Measurements from ENCODE around the gene VAV2.
"Not testable (repeated sequence)": the region's sequence is repeated elsewhere in the genome, so short reads cannot be mapped to it uniquely, and the experiment has no call there.

Gene VAV2

GRCh38 chr9:133904346-133905090 lies 87.6 kb downstream of the VAV2 start:
- no peak for DNase-seq (ENCODE audit: extremely low spot score, insufficient read length, low read depth)
- FAIRE-seq = no peak

- no peak for FAIRE-seq
- no peak for DNase-seq (ENCODE audit: extremely low spot score, insufficient read length, low read depth)
Measured at GRCh38 chr9:133901184-133901835, 90.8 kb downstream of the VAV2 start.

DNA sequence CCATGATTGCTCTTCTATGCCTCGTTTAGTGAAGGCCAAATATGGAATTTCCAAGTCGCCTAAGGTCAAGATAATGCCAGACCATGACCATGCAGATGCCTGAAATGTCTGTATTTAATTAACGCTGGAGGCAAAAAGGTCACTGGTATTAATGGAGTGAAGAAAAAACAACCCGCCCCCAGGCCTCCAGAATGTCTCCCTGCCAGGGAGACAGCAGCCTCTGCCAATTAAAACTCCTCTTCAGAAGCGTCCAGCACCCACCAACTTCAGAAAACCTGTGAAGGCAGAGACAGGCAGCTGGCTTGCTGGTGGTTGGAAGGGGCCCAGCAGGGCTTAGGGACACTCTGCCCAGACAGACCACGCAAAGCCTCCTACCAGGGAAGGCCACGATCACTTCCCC lies 94.4 kb downstream of the VAV2 start:
- no peak for DNase-seq (ENCODE audit: extremely low spot score, insufficient read length, low read depth)

GRCh38 chr9:133896007-133896406 lies 96.1 kb downstream of the VAV2 start:
- not testable (repeated sequence) for FAIRE-seq

More for the DNA sequence above, 94.4 kb downstream of the VAV2 start:
- FAIRE-seq = no peak

GRCh38 chr9:133895335-133895734 lies 96.8 kb downstream of the VAV2 start:
- FAIRE-seq (no peak), DNase-seq (ENCODE audit: extremely low spot score, insufficient read length, low read depth) (no peak)

More at GRCh38 chr9:133896007-133896406, 96.1 kb downstream of the VAV2 start:
- not testable (repeated sequence) for DNase-seq (ENCODE audit: extremely low spot score, insufficient read length, low read depth)

DNA sequence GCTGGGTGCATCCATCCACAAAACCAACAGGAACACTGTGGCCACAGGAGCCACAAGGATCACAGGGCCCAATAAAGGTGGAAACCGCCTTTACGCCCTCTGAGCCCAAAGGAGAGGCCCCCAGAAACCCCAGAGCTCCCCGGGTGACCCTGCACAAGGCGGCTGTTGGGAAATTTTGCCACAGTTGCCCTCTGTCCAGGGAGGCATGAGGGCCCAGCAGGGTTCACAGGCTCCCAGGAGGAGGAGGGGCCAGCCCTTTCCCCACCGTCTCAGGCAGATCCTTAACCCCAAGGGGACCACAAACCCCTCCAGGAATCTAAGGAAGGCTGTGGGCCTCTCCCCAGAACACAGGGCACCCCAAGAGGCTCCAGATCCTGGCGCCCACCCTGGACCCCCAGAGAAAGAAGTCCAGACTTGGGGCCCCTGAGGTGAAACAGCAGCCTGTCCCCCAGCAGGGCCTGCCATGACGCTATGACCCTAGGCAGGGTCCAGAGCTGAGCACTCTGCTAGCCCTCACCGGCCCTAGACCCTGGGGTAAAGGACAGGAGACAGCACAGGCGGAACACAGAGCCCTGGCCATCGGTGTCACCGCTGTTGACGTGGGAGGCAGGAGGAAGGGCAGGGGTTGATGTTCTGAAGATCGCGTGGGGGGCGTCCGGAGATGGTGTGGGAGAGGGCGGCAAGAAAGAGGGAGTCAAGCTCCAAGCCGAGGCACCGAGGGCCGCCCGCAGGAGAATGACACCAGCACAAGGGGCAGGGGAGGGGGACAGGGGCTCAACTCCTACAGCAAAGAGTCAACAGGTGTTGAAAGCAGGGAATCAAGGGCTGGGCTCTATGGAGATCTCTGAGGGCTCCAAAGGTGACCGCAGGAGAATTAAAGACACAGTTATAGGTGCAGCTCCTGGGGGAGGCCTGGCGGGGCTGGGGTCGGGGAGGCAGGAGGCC lies 97.5 kb downstream of the VAV2 start:
- FAIRE-seq = no peak
- DNase-seq (ENCODE audit: extremely low spot score, insufficient read length, low read depth) = no peak

GRCh38 chr9:133893191-133893994 lies 98.7 kb downstream of the VAV2 start:
- no peak for DNase-seq (ENCODE audit: extremely low spot score, insufficient read length, low read depth)
- no peak for FAIRE-seq

DNA sequence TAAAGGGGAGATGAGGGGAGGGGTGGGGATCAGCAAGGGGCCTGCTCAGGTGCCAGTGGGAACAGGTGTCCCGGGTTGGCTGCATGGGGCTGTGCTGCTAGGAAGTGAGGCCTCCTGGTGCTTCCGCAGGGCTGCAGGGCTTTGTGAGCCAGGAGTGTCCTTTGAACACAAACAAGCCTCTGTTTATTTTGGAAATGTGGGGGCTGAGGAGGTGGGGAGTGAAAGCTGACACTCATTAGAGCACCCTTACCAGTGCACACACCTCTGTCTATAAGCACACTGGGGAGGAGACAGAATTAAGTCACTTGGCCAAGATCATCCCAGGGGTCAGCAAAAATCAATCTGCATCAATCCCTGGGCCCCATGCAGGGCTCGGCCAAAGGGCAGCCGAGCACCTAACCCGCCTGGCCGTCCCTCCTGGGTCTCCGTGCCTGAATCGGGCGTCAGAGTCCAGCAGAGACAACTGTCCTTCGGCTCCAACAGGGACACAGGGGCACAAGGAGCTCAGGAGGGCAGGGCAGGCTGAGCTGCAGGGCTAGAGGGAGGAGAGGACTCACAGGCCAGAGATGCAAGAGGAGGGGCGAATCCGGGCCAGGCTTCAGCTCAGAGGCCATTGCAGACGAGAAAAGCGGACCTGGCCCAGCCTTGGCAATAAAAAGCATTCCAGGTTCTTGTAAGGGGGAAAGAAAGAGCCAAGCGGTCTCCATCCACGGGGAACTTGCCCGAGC lies 99.8 kb downstream of the VAV2 start:
- FAIRE-seq (no peak), DNase-seq (ENCODE audit: extremely low spot score, insufficient read length, low read depth) (no peak)

DNA sequence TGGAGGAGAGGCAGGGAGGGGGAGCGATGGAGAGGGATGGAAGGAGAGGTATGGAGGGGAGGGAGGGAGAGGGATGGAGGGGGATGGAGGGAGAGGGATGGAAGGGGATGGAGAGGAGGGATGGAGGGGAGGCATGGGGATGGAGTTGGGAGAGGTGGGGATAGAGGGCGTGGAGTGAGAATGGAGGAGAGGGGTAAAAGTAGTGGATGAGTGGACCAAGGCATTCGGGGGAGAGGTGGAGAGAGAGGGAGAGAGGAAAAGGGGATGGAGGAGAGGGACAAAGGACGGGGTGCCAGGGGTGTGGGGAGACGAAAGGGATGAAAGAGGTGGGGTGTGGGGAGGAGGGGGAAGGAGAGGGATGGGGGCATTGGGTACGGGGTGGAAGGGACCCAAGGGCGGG lies 100.4 kb downstream of the VAV2 start:
- FAIRE-seq (no peak), DNase-seq (ENCODE audit: extremely low spot score, insufficient read length, low read depth) (no peak)

DNA sequence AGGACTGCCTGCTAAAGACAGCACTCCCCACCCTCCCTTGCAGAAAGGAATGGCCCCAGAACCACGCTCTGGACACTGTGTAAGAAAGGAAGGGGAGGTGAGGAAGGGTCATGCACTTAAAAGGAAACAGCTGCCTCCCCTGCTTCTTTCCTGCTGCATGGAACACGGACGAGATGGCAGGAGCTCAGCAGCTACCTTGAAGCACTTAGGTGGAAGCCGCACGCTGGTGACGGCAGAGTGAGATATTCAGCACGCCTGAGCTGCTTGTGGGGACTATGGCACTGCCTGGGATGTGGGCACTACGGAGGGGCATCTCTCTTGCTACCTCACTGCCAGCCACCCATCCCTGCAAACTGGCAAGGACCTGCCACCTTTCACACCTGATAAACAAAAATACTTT lies 101.5 kb downstream of the VAV2 start:
- no peak for FAIRE-seq
- no peak for DNase-seq (ENCODE audit: extremely low spot score, insufficient read length, low read depth)

- DNase-seq (ENCODE audit: extremely low spot score, insufficient read length, low read depth) (no peak), FAIRE-seq (no peak)
Measured at GRCh38 chr9:133889584-133890301, 102.4 kb downstream of the VAV2 start.

DNA sequence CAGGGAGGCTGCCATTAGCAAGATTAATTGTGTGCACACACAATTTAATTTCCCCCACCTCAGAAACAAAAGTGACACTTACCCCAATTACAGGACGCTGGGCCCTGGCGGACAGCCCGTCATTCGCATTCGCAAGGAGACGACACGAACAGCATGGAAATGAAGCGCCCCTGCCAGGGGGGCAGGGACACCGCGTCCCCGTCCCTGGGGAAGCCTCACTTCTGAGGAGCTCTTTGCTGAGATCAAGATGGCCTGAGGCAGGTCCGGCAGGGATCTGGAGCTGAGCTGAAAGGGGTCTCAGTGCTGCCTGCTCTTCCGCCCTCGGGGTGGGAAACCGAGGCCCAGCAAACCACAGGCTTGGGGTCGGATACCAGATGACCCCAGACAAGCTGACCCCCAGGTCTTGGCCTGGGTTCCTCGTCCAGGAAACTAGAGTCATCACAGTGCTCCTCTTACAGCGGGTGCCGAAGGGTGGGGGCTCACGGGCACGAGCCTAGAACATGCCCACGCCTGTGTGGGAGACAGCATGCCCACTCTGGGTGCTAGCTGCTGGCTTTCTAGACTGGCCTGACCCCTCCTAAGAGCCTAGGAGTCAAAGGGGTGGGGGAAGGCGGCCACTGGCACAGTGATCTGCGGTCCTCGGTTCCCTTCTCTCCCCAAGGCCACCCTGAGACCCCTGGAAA lies 103.2 kb downstream of the VAV2 start:
- no peak for FAIRE-seq
- DNase-seq (ENCODE audit: extremely low spot score, insufficient read length, low read depth) = no peak

GRCh38 chr9:133888048-133888808 lies 103.9 kb downstream of the VAV2 start:
- FAIRE-seq = no peak
- no peak for DNase-seq (ENCODE audit: extremely low spot score, insufficient read length, low read depth)

DNA sequence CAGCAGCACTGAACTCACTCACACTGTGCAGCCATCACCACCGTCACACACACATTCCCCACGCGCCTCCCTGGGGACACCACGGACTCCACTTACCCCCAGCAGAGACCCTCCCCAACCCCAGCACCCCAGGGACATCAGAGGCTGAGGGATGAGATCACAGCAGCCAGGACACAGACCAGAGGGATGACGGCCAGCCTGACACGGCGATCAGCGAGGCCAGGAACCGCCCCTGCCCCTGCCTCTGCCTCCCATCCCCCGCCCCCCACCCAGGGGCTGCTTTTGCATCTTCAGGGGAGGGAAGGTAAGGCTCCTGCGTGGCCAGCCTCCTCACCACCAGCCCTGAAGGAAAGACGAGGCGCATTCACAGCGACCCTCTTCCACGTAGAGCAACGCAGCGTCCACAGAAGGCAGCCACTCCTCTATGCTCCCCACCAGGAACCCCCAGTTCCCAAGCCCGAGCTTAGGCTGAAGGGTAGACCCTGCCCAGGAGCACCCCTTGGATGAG lies 104.5 kb downstream of the VAV2 start:
- DNase-seq (ENCODE audit: extremely low spot score, insufficient read length, low read depth) = no peak
- no peak for FAIRE-seq

DNA sequence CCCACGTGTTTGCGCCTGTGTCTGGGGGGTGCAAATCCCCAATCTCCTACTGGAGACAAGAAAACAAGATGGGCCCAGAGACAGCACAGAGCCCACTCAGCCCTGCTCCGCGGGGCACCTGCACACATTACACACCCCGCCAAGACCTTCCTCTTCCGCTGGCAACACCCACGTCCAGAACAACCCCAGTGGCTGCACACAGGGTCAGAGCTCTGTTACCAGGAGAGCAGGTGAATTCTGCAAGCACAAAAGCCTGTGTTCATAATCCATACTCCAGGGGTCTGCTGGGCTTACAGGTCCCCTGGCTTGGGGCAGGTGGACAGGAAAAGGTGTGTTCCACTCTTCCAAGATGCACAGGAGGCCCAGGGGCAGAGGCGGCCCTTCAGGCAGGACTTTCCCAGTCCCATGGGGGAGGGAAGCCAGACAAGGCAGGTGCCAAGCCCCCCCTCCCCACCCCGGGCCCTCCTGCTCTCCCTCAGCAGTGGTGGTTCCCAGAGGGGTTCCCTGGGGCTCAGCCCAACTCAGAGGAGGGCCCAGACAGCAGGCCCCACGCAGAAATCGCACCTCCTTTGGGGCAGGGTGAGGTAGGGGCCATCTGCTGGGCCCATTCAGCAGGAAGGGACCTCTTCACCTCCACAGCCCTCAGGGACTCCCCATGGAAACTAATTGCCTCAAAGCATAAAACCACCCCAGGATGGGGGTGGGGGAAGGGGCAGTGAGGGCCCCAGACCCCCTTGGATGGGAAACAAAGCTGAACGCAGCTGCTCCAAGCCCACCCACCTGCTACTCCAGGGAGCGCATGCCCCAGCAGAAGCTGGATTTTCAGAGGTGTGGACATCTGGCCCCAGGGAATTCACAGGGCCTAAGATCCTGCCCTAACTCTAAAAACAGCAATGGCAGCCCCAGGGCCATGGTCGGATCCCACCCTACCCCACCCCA lies 105.3 kb downstream of the VAV2 start:
- FAIRE-seq = no peak
- no peak for DNase-seq (ENCODE audit: extremely low spot score, insufficient read length, low read depth)

All from GM18507 (cell line).